D721Med (cell line): ENCODE measurements around the gene DLAT.
A peak's percentile ranks its signal among the peaks of the same experiment; 100 is the strongest.

Source experiments
- DNase-seq: peaks from one replicate; pipeline ENCODE4 v3.0.0; 2011; ENCODE audit warnings: low spot score; ENCODE audit not compliant: insufficient read length
- FAIRE-seq: peaks from 2 replicates; lab custom pipeline; 2011; peaks lifted over from hg19 to GRCh38; lab: Jason Lieb, UNC
- CTCF ChIP-seq: IDR thresholded peaks from 2 replicates; pipeline ENCODE4 v1.5.1; 2012; ENCODE audit warnings: mild to moderate bottlenecking, control low read depth; ENCODE audit not compliant: insufficient read depth; ENCODE audit errors: missing control alignments

The DLAT gene

GRCh38 chr11:112024773-112025678 lies at the start of gene DLAT:
DLAT (plus strand) TSS chr11:112025408; CDS start chr11:112025473, 65 bp downstream.
- no peak for TF ChIP-seq CTCF
- DNase-seq (peak; percentile 59), FAIRE-seq (no peak)

- DNase-seq (no peak), FAIRE-seq (no peak)
- TF ChIP-seq CTCF = no peak
Measured at GRCh38 chr11:111976119-111976766, 49.0 kb upstream of the DLAT start.

DNA sequence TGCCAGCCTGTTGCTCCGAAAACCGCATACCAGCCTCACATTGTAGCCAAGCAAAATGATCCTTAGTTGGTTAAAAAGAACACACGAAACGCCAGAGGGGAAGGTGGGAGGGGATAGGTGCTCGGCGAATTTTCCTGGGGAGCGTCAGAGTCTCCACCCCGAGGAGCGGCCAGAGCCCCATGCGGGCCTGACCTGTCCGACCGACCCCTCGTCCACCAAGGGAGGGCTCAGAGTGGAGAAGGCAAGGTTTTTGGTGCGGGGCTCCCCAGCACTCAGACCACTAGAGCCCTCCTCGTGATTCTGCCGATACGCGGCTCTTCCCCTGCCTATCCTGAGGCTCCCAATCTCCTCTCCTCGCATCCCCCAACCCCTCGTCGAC lies 48.5 kb upstream of the DLAT start:
- TF ChIP-seq CTCF = no peak
- FAIRE-seq (no peak), DNase-seq (no peak)

DNA sequence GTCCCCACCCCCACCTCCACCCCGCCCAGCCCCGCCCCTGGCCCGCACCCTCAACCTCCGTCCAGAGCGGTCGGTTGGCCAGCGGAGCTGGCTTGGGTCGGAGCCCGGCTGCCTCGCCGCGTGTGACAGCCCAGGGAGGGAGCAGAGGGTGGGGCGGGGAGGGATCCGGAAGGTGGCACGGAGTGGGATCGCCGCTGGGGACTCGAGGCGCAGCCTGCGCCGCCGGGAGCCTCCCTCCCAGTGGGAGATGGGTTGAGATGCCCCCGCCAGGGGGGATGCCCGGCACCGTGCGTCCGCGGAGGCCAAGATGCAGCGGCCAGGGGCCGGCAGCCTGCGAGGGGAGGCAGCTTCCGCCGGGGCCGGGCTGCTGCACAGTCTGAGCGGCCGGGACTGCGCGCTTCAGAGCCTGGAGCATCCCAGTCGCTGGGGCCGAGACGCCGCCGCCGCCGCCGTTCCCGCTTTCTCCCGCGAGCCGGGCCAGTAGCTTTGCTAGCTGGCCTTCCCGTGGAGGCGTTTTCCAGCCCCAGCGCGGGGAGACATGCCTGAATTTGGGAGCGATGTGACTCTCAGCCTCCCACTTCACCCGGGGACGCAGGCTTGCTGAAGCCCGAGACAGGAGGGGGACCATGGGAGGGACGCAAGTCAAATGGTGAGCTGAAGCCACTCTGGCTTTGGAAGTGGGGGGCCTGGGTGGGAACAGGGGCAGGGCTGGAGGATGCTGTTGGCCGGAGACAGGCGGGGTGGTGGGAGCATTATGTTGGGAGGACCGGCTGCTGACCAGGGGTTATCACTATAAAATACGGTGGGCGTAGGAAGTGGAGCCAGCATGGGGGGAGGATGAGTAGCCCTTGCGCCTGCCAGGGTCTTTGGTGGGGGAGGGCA lies 47.8 kb upstream of the DLAT start:
- TF ChIP-seq CTCF = no peak
- FAIRE-seq (no peak), DNase-seq (no peak)

DNA sequence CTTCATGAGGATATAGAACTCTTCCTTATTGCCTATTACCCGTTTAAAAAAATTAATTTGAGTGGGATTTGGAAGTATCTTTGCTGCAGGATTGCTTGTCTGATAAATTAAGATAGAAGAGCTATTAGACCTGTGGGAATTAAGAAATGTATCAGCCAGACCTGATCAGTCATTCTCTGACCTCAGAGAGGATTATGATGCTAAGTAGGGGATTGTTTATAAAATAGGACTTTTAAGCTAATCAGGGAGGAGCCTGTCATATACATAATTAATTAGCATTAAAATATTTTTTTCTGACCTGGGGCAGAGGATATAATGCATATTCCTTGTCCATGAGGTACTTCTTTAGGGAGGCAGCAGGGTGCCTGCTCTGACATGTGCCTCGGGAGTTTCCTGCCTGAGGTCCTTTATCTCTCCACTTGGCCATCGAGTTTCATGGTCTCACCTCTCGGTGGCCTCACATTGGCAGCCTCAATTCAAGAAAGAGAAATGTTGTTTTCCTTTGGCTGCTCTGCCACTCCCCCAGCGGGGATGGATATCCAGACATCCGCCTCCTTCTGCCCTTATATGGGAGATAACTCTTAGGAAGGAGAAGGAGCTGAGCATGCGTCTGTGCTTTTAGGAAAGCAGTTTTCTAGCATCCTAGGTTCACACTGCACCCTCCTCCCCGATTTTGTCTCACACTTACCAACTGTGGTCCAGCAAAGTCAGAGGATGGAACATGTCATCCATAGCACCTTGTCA lies 47.0 kb upstream of the DLAT start:
- TF ChIP-seq CTCF = no peak
- DNase-seq (no peak), FAIRE-seq (no peak)

DNA sequence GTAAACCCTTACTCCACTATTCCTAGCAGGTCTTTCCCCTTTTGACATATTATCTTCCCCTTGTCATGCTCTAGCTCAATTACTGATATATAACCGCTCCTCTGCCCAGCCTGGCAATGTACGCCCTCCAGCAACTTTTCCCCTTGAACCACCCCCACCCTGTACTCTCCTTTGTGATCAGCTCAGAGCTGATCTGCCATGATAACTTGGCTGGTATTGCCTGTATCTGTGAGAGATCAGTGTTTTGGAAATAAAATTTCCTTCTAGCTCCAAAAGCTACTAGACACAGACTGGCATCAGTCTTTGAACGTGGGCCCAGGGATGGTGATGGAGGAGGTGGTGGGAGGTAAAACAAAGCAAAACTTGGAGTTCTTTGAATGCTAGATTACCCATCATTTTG lies 45.1 kb upstream of the DLAT start:
- no peak for TF ChIP-seq CTCF
- DNase-seq = no peak
- no peak for FAIRE-seq
